B cell (primary cell): ENCODE data around the gene ROPN1B.
"Not testable (repeated sequence)": the region's sequence is repeated elsewhere in the genome, so short reads cannot be mapped to it uniquely, and the experiment has no call there.

Source experiments
- CTCF ChIP-seq: fragments of 200-600 bp; IDR thresholded peaks from one replicate; pipeline ENCODE4 v1.8.0; 2022; ENCODE audit warnings: antibody characterized with exemption, mild to moderate bottlenecking
- EZH2 ChIP-seq: IDR thresholded peaks from 2 replicates; pipeline ENCODE4 v1.6.1; 2012; ENCODE audit warnings: borderline replicate concordance, low read depth, mild to moderate bottlenecking, moderate library complexity, low read length; ENCODE audit not compliant: insufficient read depth, poor library complexity, severe bottlenecking

GRCh38 chr3:125977104-125977503 lies 8.1 kb downstream of the ROPN1B start:
- not testable (repeated sequence) for TF ChIP-seq CTCF, EZH2
